GM12878 (cell line): ENCODE results near the gene SRSF1. TPM values are rescaled to one million over a fixed set of nuclear protein-coding genes. Genes with fewer than 3 reads are reported as not detected.
A peak's percentile ranks its signal among the peaks of the same experiment; 100 is the strongest.

ENCODE experiments used
- ATAC-seq: fragments of 200-7000 bp; cut with Tn5 transposase; 3 replicates; pipeline ENCODE4 v1.9.1; 2020; ENCODE audit warnings: mild to moderate bottlenecking, moderate library complexity
- BruUV-seq: library from RNA; stranded (reverse); fragments of 400-500 nt; replicated peaks from 2 replicates; lab custom pipeline; 2021; lab: Mats Ljungman, UMichigan
- CTCF ChIA-PET: fragments of 300-600 bp; sonication (Branson Sonifier 250); formaldehyde crosslinking; extraction: SDS; loops from one replicate; lab custom pipeline; 2021; ENCODE audit warnings: inconsistent platforms; lab: Yijun Ruan, JAX
- POLR2A ChIA-PET: fragments of 350-600 bp; formaldehyde crosslinking; extraction: SDS; loops from one replicate; lab custom pipeline; 2021; ENCODE audit warnings: inconsistent platforms; lab: Charles Lee
- RAD21 ChIA-PET: fragments of 300-600 bp; sonication (Branson Sonifier 250); formaldehyde crosslinking; loops from one replicate; lab custom pipeline; 2023; ENCODE audit warnings: antibody characterized with exemption; ENCODE audit not compliant: unreplicated experiment; lab: Charles Lee
- SMC1A ChIA-PET: fragments of 300-600 bp; sonication (Branson Sonifier 250); formaldehyde crosslinking; loops from one replicate; lab custom pipeline; 2023; ENCODE audit not compliant: unreplicated experiment, uncharacterized antibody; lab: Charles Lee
- DNase-seq: peaks from one replicate; pipeline ENCODE4 v3.0.0-alpha.2; 2011; ENCODE audit warnings: low read depth, low spot score
- FAIRE-seq: peaks from 3 replicates; lab custom pipeline; 2011; peaks lifted over from hg19 to GRCh38; lab: Jason Lieb, UNC
- H2AFZ ChIP-seq: 2 replicates; pipeline ENCODE4 v1.6.0; 2011; ENCODE audit warnings: low read depth, low read length, control low read depth; ENCODE audit not compliant: control insufficient read depth
- H3K27ac ChIP-seq: 2 replicates; pipeline ENCODE4 v1.5.1; 2011; ENCODE audit warnings: control low read depth; ENCODE audit not compliant: control insufficient read depth, insufficient read depth
- H3K27me3 ChIP-seq, 2 experiments: replicated peaks in 1 of 2; 2 replicates each; pipeline versions ENCODE4 v1.6.0 to v1.6.1; 2011; ENCODE audit warnings: low read length in 1 of 2; ENCODE audit not compliant: control insufficient read depth in 2 of 2, insufficient read depth in 2 of 2
- H3K36me3 ChIP-seq, 2 experiments: 2 replicates each; pipeline ENCODE4 v1.5.1; 2011; ENCODE audit warnings: low read length in 1 of 2; ENCODE audit not compliant: control insufficient read depth in 2 of 2, insufficient read depth in 2 of 2
- H3K4me1 ChIP-seq: 2 replicates; pipeline ENCODE4 v1.6.1; 2011; ENCODE audit warnings: mild to moderate bottlenecking, low read length, moderate library complexity, mixed read lengths; ENCODE audit not compliant: control insufficient read depth, insufficient read depth
- H3K4me2 ChIP-seq: 2 replicates; pipeline ENCODE4 v1.6.0; 2011; ENCODE audit warnings: control low read depth; ENCODE audit not compliant: control insufficient read depth, insufficient read depth
- H3K4me3 ChIP-seq: fragments of 200-600 bp; sonication (generic); 2 replicates; pipeline ENCODE4 v1.5.1; 2016
- H3K79me2 ChIP-seq: 2 replicates; pipeline ENCODE4 v1.6.0; 2011; ENCODE audit warnings: low read length; ENCODE audit not compliant: control insufficient read depth, insufficient read depth
- H3K9ac ChIP-seq: 2 replicates; pipeline ENCODE4 v1.8.0; 2011; ENCODE audit warnings: low read length, control low read depth, mixed read lengths; ENCODE audit not compliant: control insufficient read depth, insufficient read depth
- H3K9me3 ChIP-seq: replicated peaks from 3 replicates; pipeline ENCODE4 v1.5.1; 2011; ENCODE audit warnings: mild to moderate bottlenecking, low read length; ENCODE audit not compliant: control insufficient read depth, insufficient read depth
- H4K20me1 ChIP-seq: 2 replicates; pipeline ENCODE4 v1.6.0; 2011; ENCODE audit not compliant: control insufficient read depth, insufficient read depth
- ESRRA ChIP-seq: IDR thresholded peaks from 2 replicates; pipeline ENCODE4 v1.6.1; 2012; ENCODE audit warnings: mild to moderate bottlenecking, low read length, improper control_type of control experiment
- MTA2 ChIP-seq: fragments of 450-650 bp; IDR thresholded peaks from 2 replicates; pipeline ENCODE4 v1.6.1; 2016; ENCODE audit warnings: low read depth, mild to moderate bottlenecking, moderate library complexity
- PAX8 ChIP-seq: fragments of 450-650 bp; IDR thresholded peaks from 2 replicates; pipeline ENCODE4 v1.6.1; 2017; ENCODE audit warnings: mild to moderate bottlenecking, moderate library complexity
- PML ChIP-seq: IDR thresholded peaks from 2 replicates; pipeline ENCODE4 v1.6.1; 2012; ENCODE audit warnings: low read length, inconsistent platforms
- SIN3A ChIP-seq: IDR thresholded peaks from 2 replicates; pipeline ENCODE4 v1.6.1; 2012; ENCODE audit warnings: low read depth, low read length, improper control_type of control experiment
- SREBF1 ChIP-seq: IDR thresholded peaks from 2 replicates; pipeline ENCODE4 v1.6.1; 2012; ENCODE audit warnings: mild to moderate bottlenecking, low read length
- SRF ChIP-seq, 2 experiments: IDR thresholded peaks; 2 replicates each; pipeline ENCODE4 v1.6.1; 2011; ENCODE audit warnings: low read depth in 2 of 2, low read length in 2 of 2, mild to moderate bottlenecking in 1 of 2, moderate library complexity in 1 of 2
- ZBED1 ChIP-seq: IDR thresholded peaks from 2 replicates; pipeline ENCODE4 v1.6.1; 2016; ENCODE audit warnings: borderline replicate concordance
- whole genome bisulfite sequencing: methylation state at CpG from one replicate; pipeline ENCODE4 v1.1.6; 2016; ENCODE audit warnings: low lambda C conversion rate; ENCODE audit not compliant: insufficient replicate concordance, insufficient coverage; ENCODE audit errors: missing lambda C conversion rate; 5-methylcytosine and 5-hydroxymethylcytosine counted together
- in situ Hi-C: fragments of 300-500 bp; cut with MboI; formaldehyde crosslinking; loops from 9 replicates; pipeline ENCODE4 v1.14.3; 2018; ENCODE audit warnings: mixed read lengths
- intact Hi-C: fragments of 100-400 bp; cut with micrococcal nuclease; formaldehyde crosslinking; loops from one replicate; pipeline ENCODE4 v1.14.2; 2022; ENCODE audit not compliant: unreplicated experiment
- polyA plus RNA-seq, 11 experiments: library from polyadenylated mRNA; depleted of rRNA in 4 of 11; unstranded in 6 of 11; stranded (reverse) in 5 of 11; fragments of >200 nt; fragmentation: Nextera tagmentation in 4 of 11; fragmentation: Illumina TruSeq in 1 of 11; extraction: Ambion mirVana in 4 of 11; extraction: Trizol in 1 of 11; gene quantifications; 1 replicate in 1 of 11; 2 replicates in 10 of 11; pipeline versions ENCODE4 v1.2.1 to v1.2.3, GENCODE V29; 2011 to 2016; ENCODE audit warnings: inconsistent platforms in 2 of 11, missing spikeins in 2 of 11, low read depth in 1 of 11
- total RNA-seq, 4 experiments: library from RNA; depleted of rRNA in 3 of 4; stranded (reverse); fragments of >200 nt in 3 of 4; fragmentation: Illumina TruSeq in 1 of 4; extraction: Trizol in 1 of 4; gene quantifications; 2 replicates each; pipeline versions ENCODE4 v1.2.1 to v1.2.3, GENCODE V29; 2013 to 2021
- TF ChIP-seq, protein P1 (sequence below): fragments of 450-650 bp; IDR thresholded peaks from 2 replicates; pipeline ENCODE4 v1.6.1; 2017; ENCODE audit warnings: low read depth, mild to moderate bottlenecking, moderate library complexity
- TF ChIP-seq, protein P2 (sequence below): IDR thresholded peaks from 2 replicates; pipeline ENCODE4 v1.6.1; 2012; ENCODE audit warnings: low read depth, low read length, improper control_type of control experiment
- TF ChIP-seq, protein P3 (sequence below): IDR thresholded peaks from 2 replicates; pipeline ENCODE4 v1.6.1; 2012; ENCODE audit warnings: mild to moderate bottlenecking, low read depth, low read length
- TF ChIP-seq, protein P4 (sequence below): fragments of 450-650 bp; formaldehyde crosslinking; IDR thresholded peaks from 2 replicates; pipeline ENCODE4 v1.4.0; 2020; ENCODE audit warnings: mild to moderate bottlenecking, moderate library complexity
- TF ChIP-seq, protein P5 (sequence below): fragments of 450-650 bp; IDR thresholded peaks from 2 replicates; pipeline ENCODE4 v1.6.1; 2014; ENCODE audit warnings: mild to moderate bottlenecking

Gene SRSF1
- total and polyA plus RNA-seq, 10 of the 15 experiments (the other 5 are each of a cell fraction or from before 2014, with no cell fraction given): 101 to 474 (median 404) TPM

DNA sequence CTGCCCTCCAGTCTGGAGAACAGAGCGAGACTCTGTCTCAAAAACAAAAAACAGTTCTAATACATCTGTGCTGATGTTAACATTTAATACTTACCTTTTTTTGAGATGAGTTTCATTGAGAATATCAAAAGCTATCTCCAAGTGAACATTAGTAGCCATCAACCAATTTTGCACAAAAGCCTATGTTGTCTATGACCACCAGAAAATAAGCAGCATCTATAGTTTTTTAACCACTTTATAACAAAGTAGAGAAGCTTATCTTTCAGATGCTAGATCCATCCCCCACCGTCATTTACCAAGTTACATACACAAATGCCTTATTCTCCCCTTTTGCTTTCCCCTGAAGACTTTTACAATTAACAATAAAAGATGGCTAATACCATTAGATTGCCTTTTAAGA, 4.1 kb downstream of the SRSF1 start:
- RAD21 ChIA-PET: interaction anchor here (1.3 to 12.2 kb wide), 2 partner anchors 145 to 170 kb away, joined by 4 to 239 read pairs; no protein-coding TSS in a partner anchor
- Histone ChIP-seq H3K9me3 (no peaks in the 10 kb centered on the region), H3K27me3 (no peaks in the 10 kb centered on the region), H3K4me2 (peak overlapping the region; percentile 53), H3K27ac (no peak overlapping the region), H4K20me1 (peaks cover 2% of the 10 kb centered on the region; the same call in 1 of the 2 replicates), H3K9ac (no peak overlapping the region), H2AFZ (no peak overlapping the region), H3K4me1 (peaks cover 13% of the 10 kb centered on the region; the same call in 1 of the 2 replicates), H3K36me3 (peaks cover 1 to 41% of the 10 kb centered on the region in 2 experiments; a peak in 3 of 4 replicates), H3K4me3 (peak overlapping the region; percentile 98), H3K79me2 (peaks cover 65% of the 10 kb centered on the region)
- WGBS: 74% methylated on average over 2 of the region's 2 CpGs
- intact Hi-C loops (no loop called here), in situ Hi-C loops (no loop called here)
- DNase-seq: no peak
- CTCF ChIA-PET: interaction anchor here (1.3 to 19.6 kb wide), 9 partner anchors 9 to 170 kb away, joined by 3 to 708 read pairs (median 50); partner anchors contain the start of gene MRPS23
- SMC1A ChIA-PET: interaction anchor here (0.6 to 12.0 kb wide), 7 partner anchors 12 to 144 kb away, joined by 3 to 341 read pairs (median 4); no protein-coding TSS in a partner anchor
- POLR2A ChIA-PET: interaction anchor here (1.5 kb wide), 1 partner anchor 9 kb away, joined by 5 read pairs; no protein-coding TSS in a partner anchor
- BruUV-seq: no TSS peak
- no peak for ATAC-seq
- FAIRE-seq: no peak
- TF ChIP-seq PML (no peak), ESRRA (no peak), SREBF1 (no peak), MTA2 (no peak), PAX8 (no peak), ZBED1 (no peak), SIN3A (no peak), SRF (IDR thresholded peaks at IDR 0.05; ENCODE audit: low read depth in 2 of 2, low read length in 2 of 2) (no peak)
- TF ChIP-seq, protein P1, sequence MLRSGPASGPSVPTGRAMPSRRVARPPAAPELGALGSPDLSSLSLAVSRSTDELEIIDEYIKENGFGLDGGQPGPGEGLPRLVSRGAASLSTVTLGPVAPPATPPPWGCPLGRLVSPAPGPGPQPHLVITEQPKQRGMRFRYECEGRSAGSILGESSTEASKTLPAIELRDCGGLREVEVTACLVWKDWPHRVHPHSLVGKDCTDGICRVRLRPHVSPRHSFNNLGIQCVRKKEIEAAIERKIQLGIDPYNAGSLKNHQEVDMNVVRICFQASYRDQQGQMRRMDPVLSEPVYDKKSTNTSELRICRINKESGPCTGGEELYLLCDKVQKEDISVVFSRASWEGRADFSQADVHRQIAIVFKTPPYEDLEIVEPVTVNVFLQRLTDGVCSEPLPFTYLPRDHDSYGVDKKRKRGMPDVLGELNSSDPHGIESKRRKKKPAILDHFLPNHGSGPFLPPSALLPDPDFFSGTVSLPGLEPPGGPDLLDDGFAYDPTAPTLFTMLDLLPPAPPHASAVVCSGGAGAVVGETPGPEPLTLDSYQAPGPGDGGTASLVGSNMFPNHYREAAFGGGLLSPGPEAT: no peak
- TF ChIP-seq, protein P2, sequence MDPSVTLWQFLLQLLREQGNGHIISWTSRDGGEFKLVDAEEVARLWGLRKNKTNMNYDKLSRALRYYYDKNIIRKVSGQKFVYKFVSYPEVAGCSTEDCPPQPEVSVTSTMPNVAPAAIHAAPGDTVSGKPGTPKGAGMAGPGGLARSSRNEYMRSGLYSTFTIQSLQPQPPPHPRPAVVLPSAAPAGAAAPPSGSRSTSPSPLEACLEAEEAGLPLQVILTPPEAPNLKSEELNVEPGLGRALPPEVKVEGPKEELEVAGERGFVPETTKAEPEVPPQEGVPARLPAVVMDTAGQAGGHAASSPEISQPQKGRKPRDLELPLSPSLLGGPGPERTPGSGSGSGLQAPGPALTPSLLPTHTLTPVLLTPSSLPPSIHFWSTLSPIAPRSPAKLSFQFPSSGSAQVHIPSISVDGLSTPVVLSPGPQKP: no peak
- TF ChIP-seq, protein P3, sequence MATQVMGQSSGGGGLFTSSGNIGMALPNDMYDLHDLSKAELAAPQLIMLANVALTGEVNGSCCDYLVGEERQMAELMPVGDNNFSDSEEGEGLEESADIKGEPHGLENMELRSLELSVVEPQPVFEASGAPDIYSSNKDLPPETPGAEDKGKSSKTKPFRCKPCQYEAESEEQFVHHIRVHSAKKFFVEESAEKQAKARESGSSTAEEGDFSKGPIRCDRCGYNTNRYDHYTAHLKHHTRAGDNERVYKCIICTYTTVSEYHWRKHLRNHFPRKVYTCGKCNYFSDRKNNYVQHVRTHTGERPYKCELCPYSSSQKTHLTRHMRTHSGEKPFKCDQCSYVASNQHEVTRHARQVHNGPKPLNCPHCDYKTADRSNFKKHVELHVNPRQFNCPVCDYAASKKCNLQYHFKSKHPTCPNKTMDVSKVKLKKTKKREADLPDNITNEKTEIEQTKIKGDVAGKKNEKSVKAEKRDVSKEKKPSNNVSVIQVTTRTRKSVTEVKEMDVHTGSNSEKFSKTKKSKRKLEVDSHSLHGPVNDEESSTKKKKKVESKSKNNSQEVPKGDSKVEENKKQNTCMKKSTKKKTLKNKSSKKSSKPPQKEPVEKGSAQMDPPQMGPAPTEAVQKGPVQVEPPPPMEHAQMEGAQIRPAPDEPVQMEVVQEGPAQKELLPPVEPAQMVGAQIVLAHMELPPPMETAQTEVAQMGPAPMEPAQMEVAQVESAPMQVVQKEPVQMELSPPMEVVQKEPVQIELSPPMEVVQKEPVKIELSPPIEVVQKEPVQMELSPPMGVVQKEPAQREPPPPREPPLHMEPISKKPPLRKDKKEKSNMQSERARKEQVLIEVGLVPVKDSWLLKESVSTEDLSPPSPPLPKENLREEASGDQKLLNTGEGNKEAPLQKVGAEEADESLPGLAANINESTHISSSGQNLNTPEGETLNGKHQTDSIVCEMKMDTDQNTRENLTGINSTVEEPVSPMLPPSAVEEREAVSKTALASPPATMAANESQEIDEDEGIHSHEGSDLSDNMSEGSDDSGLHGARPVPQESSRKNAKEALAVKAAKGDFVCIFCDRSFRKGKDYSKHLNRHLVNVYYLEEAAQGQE: no peak
- TF ChIP-seq, protein P4, sequence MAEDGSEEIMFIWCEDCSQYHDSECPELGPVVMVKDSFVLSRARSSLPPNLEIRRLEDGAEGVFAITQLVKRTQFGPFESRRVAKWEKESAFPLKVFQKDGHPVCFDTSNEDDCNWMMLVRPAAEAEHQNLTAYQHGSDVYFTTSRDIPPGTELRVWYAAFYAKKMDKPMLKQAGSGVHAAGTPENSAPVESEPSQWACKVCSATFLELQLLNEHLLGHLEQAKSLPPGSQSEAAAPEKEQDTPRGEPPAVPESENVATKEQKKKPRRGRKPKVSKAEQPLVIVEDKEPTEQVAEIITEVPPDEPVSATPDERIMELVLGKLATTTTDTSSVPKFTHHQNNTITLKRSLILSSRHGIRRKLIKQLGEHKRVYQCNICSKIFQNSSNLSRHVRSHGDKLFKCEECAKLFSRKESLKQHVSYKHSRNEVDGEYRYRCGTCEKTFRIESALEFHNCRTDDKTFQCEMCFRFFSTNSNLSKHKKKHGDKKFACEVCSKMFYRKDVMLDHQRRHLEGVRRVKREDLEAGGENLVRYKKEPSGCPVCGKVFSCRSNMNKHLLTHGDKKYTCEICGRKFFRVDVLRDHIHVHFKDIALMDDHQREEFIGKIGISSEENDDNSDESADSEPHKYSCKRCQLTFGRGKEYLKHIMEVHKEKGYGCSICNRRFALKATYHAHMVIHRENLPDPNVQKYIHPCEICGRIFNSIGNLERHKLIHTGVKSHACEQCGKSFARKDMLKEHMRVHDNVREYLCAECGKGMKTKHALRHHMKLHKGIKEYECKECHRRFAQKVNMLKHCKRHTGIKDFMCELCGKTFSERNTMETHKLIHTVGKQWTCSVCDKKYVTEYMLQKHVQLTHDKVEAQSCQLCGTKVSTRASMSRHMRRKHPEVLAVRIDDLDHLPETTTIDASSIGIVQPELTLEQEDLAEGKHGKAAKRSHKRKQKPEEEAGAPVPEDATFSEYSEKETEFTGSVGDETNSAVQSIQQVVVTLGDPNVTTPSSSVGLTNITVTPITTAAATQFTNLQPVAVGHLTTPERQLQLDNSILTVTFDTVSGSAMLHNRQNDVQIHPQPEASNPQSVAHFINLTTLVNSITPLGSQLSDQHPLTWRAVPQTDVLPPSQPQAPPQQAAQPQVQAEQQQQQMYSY (CRISPR knock-in tag): no peak
- TF ChIP-seq, protein P5, sequence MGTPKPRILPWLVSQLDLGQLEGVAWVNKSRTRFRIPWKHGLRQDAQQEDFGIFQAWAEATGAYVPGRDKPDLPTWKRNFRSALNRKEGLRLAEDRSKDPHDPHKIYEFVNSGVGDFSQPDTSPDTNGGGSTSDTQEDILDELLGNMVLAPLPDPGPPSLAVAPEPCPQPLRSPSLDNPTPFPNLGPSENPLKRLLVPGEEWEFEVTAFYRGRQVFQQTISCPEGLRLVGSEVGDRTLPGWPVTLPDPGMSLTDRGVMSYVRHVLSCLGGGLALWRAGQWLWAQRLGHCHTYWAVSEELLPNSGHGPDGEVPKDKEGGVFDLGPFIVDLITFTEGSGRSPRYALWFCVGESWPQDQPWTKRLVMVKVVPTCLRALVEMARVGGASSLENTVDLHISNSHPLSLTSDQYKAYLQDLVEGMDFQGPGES: no peak
